Subcutaneous adipose tissue (tissue), 4 donors: ENCODE data around the gene SLFN5. TPM values are rescaled to one million over a fixed set of nuclear protein-coding genes. Genes with fewer than 3 reads are reported as not detected.

Experiments used
- CTCF ChIP-seq: fragments of 450-650 bp; IDR thresholded peaks from one replicate; pipeline ENCODE4 v1.5.1; 2016; ENCODE audit warnings: low read depth, mild to moderate bottlenecking, control low read depth, antibody characterized with exemption, moderate library complexity
- total RNA-seq, 4 donors: library from RNA; depleted of rRNA; stranded (reverse); fragments of >200 nt; gene quantifications; one replicate each; pipeline ENCODE4 v1.1.0, GENCODE V29; 2016

Gene SLFN5
- total RNA-seq, 4 donors from 2014 or later: 38.8 to 55.6 (median 39.2) TPM

GRCh38 chr17:35298639-35299038 is 55.8 kb downstream of the SLFN5 start:
- no peak for TF ChIP-seq CTCF

- TF ChIP-seq CTCF: no peak
Observed at GRCh38 chr17:35299135-35299534, 56.3 kb downstream of the SLFN5 start.

GRCh38 chr17:35312346-35312745 is 69.5 kb downstream of the SLFN5 start:
- TF ChIP-seq CTCF: no peak

- no peak for TF ChIP-seq CTCF
Observed at GRCh38 chr17:35312790-35313711, 70.2 kb downstream of the SLFN5 start.

DNA sequence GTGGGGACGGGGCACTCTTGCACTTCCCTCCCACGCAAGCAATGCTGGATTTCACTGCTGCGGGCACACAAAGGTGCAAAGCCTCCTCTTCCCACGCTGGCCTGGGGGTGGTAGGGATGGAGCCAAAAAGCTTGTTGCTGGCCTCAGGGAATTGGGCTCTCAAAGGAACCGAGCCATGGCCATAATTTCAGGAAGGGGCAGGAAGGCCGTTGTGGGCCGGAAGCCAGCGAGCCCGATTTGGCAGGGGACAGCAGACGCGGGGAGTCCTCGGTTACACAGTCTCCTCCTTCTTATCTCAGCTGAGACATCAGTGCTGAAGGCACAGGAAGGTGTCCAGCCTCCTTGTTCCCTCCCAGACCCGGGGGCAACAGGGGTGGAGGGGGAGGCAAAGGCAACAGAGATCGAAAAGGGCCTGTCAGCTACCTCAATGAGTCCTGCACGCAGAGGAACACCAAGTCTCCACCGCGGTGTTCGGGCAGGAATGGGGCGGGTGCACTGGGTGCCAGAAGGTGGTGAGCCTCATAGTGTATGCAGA is 71.1 kb downstream of the SLFN5 start:
- no peak for TF ChIP-seq CTCF

DNA sequence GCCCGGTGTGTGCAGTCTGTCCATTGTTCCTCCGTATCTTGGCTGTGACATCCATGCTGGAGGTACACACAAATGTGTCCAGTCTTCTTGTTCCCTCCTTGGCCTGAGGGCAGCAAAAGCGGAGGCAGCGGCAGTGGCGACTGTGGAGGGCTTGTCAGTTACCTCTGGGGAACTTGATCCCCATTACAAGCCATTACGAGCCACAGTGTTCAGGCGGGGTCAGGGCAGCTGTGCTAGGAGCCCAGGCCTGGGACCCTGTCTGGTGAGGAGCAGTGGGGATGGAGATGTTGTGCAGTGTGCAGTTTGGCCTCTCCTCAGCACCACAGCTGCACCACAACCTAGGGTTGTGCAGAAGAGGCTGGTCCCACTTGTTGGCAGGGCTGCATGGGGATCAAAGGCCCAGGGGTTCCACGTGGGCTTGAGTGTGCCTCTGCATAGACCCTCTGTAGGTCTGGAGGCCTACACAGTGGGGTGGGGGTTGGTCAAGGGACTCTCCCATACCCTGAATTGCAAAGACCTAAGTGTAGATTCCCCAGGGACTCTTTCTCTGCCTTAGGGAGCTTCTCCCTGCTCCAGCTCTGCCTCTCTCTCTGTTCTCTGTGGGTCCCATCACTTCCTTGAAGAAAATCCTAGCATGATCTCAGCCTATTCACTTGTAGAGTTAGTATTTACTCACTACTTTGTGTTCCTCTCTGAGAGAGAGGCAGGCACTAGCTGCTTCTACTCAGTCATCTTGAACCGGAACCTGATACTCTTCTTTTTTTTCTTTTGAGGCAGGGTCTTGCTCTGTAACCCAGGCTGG is 71.7 kb downstream of the SLFN5 start:
- TF ChIP-seq CTCF: no peak

GRCh38 chr17:35315283-35315682 is 72.4 kb downstream of the SLFN5 start:
- no peak for TF ChIP-seq CTCF
